Nephron progenitor cell (in vitro differentiated cells): ENCODE measurements around the gene ENO4.

ENCODE experiments used
- DNase-seq: peaks from one replicate; pipeline ENCODE4 v3.0.0; 2021
- H3K27ac Mint-ChIP-seq: 2 replicates; pipeline ENCODE4 v1.8.0; 2021; ENCODE audit warnings: mild to moderate bottlenecking, moderate library complexity, mixed read lengths
- H3K27me3 Mint-ChIP-seq: 2 replicates; pipeline ENCODE4 v1.8.0; 2021; ENCODE audit warnings: mild to moderate bottlenecking, low read depth, mixed read lengths; ENCODE audit not compliant: poor library complexity
- H3K36me3 Mint-ChIP-seq: 2 replicates; pipeline ENCODE4 v1.8.0; 2021; ENCODE audit warnings: low read depth, mixed read lengths
- H3K4me1 Mint-ChIP-seq: 2 replicates; pipeline ENCODE4 v1.8.0; 2021; ENCODE audit warnings: mixed read lengths
- H3K4me3 Mint-ChIP-seq: 2 replicates; pipeline ENCODE4 v1.8.0; 2021; ENCODE audit warnings: mild to moderate bottlenecking, moderate library complexity, mixed read lengths
- H3K9me3 Mint-ChIP-seq: 2 replicates; pipeline ENCODE4 v1.8.0; 2021; ENCODE audit warnings: mild to moderate bottlenecking, moderate library complexity, mixed read lengths
- CTCF ChIP-seq: fragments of 200-600 bp; sonication (generic); IDR thresholded peaks from 2 replicates; pipeline ENCODE4 v1.5.0; 2021; ENCODE audit warnings: antibody characterized with exemption

The ENO4 gene

GRCh38 chr10:116850058-116850611 is 836 bp downstream of the ENO4 start:
- Mint-ChIP-seq H3K4me1 (peaks cover 23% of the 10 kb centered on the region), H3K36me3 (no peaks in the 10 kb centered on the region), H3K4me3 (peak overlapping the region; percentile 89), H3K27me3 (peaks cover 30% of the 10 kb centered on the region), H3K9me3 (no peaks in the 10 kb centered on the region), H3K27ac (peak overlapping the region; percentile 31)
- TF ChIP-seq CTCF = no peak
- DNase-seq = no peak

GRCh38 chr10:116852246-116852645 is 2.9 kb downstream of the ENO4 start:
- Mint-ChIP-seq H3K9me3 (peaks cover 7% of the 10 kb centered on the region), H3K27me3 (peaks cover 17% of the 10 kb centered on the region), H3K4me3 (no peak overlapping the region), H3K4me1 (peaks cover 23% of the 10 kb centered on the region), H3K36me3 (no peaks in the 10 kb centered on the region), H3K27ac (no peak overlapping the region)
- no peak for DNase-seq
- TF ChIP-seq CTCF = no peak

GRCh38 chr10:116853287-116853686 is 4.0 kb downstream of the ENO4 start:
- Mint-ChIP-seq H3K36me3 (no peaks in the 10 kb centered on the region), H3K4me3 (no peak overlapping the region), H3K9me3 (peaks cover 15% of the 10 kb centered on the region), H3K27me3 (peaks cover 12% of the 10 kb centered on the region), H3K27ac (no peak overlapping the region), H3K4me1 (peaks cover 15% of the 10 kb centered on the region)
- TF ChIP-seq CTCF = no peak
- DNase-seq = no peak

GRCh38 chr10:116853701-116854100 is 4.4 kb downstream of the ENO4 start:
- no peak overlapping the region for H3K4me3 Mint-ChIP-seq
- TF ChIP-seq CTCF = no peak
- peaks cover 17% of the 10 kb centered on the region for H3K9me3 Mint-ChIP-seq
- peaks cover 12% of the 10 kb centered on the region for H3K27me3 Mint-ChIP-seq
- no peak overlapping the region for H3K27ac Mint-ChIP-seq
- no peaks in the 10 kb centered on the region for H3K36me3 Mint-ChIP-seq
- H3K4me1 Mint-ChIP-seq = peaks cover 11% of the 10 kb centered on the region
- DNase-seq = no peak

- no peak for DNase-seq
- Mint-ChIP-seq H3K9me3 (peaks cover 17% of the 10 kb centered on the region), H3K36me3 (no peaks in the 10 kb centered on the region), H3K27me3 (peaks cover 4% of the 10 kb centered on the region), H3K27ac (no peak overlapping the region), H3K4me1 (no peaks in the 10 kb centered on the region), H3K4me3 (no peak overlapping the region)
- TF ChIP-seq CTCF = no peak
Observed at GRCh38 chr10:116857156-116857555, 7.9 kb downstream of the ENO4 start.

- DNase-seq = no peak
- no peak overlapping the region for H3K4me3 Mint-ChIP-seq
- TF ChIP-seq CTCF = no peak
- no peak overlapping the region for H3K27ac Mint-ChIP-seq
- peaks cover 4% of the 10 kb centered on the region for H3K27me3 Mint-ChIP-seq
- H3K9me3 Mint-ChIP-seq = peaks cover 12% of the 10 kb centered on the region
- no peaks in the 10 kb centered on the region for H3K36me3 Mint-ChIP-seq
- H3K4me1 Mint-ChIP-seq = no peaks in the 10 kb centered on the region
Observed at GRCh38 chr10:116861796-116862195, 12.5 kb downstream of the ENO4 start.
